ENCODE data around the gene KRT13. TPM values are rescaled to one million over a fixed set of nuclear protein-coding genes. Genes with fewer than 3 reads are reported as not detected.

KRT13 gene
- total and polyA plus RNA-seq, 2 experiments from 2014 or later, result not detected

GRCh38 chr17:41464682-41465081, 40.7 kb downstream of the KRT13 start (continued):
- no peak for TF ChIP-seq EZH2phosphoT487 (IDR thresholded peaks at IDR 0.05; ENCODE audit: unreplicated experiment)
- no peak for TF ChIP-seq POLR2AphosphoS5 (IDR thresholded peaks at IDR 0.05; ENCODE audit: low read depth)
- TF ChIP-seq ZNF331 (CRISPR knock-in tag; IDR thresholded peaks at IDR 0.05; ENCODE audit: low read depth), result no peak
- TF ChIP-seq NANOG (IDR thresholded peaks at IDR 0.05; ENCODE audit: borderline replicate concordance), result no peak
- TF ChIP-seq JUNB (IDR thresholded peaks at IDR 0.05; ENCODE audit: unreplicated experiment), result no peak
- no peak for TF ChIP-seq CREB1 (CRISPR knock-in tag; IDR thresholded peaks at IDR 0.05; ENCODE audit: low read depth)
- no peak for TF ChIP-seq REST (IDR thresholded peaks at IDR 0.05; ENCODE audit: unreplicated experiment)
- TF ChIP-seq ETS1 (IDR thresholded peaks at IDR 0.05), result no peak
- no peak for TF ChIP-seq STAT1 (IDR thresholded peaks at IDR 0.05; ENCODE audit: unreplicated experiment)

GRCh38 chr17:41464173-41464572, 41.2 kb downstream of the KRT13 start:
- H3K9me3 Mint-ChIP-seq, result peaks cover 6% of the 10 kb centered on the region; the same call in 2 of the 3 replicates
- no peak overlapping the region for H2AFZ ChIP-seq
- no peak overlapping the region for H3K4me3 ChIP-seq
- no peak overlapping the region for H3K27ac Mint-ChIP-seq
- no peaks in the 10 kb centered on the region for H3K4me1 ChIP-seq (ENCODE audit: insufficient read depth)
- H3K27ac ChIP-seq (ENCODE audit: low read depth), result no peak overlapping the region
- no peaks in the 10 kb centered on the region for H3K36me3 ChIP-seq (ENCODE audit: insufficient read depth)
- no peak for TF ChIP-seq ETS1 (IDR thresholded peaks at IDR 0.05)
- TF ChIP-seq POLR2AphosphoS5 (IDR thresholded peaks at IDR 0.05; ENCODE audit: low read depth), result no peak
- no peak for TF ChIP-seq REST (IDR thresholded peaks at IDR 0.05; ENCODE audit: unreplicated experiment)
- no peak for TF ChIP-seq JUNB (IDR thresholded peaks at IDR 0.05; ENCODE audit: unreplicated experiment)
- no peak for TF ChIP-seq NANOG (IDR thresholded peaks at IDR 0.05; ENCODE audit: borderline replicate concordance)
- TF ChIP-seq EZH2 (IDR thresholded peaks at IDR 0.05; ENCODE audit: low read depth, unreplicated experiment), result no peak
- TF ChIP-seq CREB1 (CRISPR knock-in tag; IDR thresholded peaks at IDR 0.05; ENCODE audit: low read depth), result no peak
- no peak overlapping the region for H3K4me2 ChIP-seq
- no peaks in the 10 kb centered on the region for H3K36me3 Mint-ChIP-seq (ENCODE audit: low read depth)
- DNase-seq (ENCODE audit: low spot score) (no peak), ATAC-seq (no peak)
- H3K27me3 Mint-ChIP-seq (ENCODE audit: insufficient read depth, low read depth, poor library complexity), result peaks cover 5% of the 10 kb centered on the region
- no peaks in the 10 kb centered on the region for H3K27me3 ChIP-seq (ENCODE audit: insufficient read depth)
- 0 out of 2 replicates have a peak, but pooled peaks cover 7% of the 10 kb centered on the region for H3K9me2 ChIP-seq (ENCODE audit: insufficient read depth)
- no peak overlapping the region for H3K4me3 Mint-ChIP-seq
- no peaks in the 10 kb centered on the region for H4K20me1 ChIP-seq (replicated peaks; ENCODE audit: insufficient read depth)
- no peaks in the 10 kb centered on the region for H3K4me1 Mint-ChIP-seq
- H3F3A ChIP-seq (replicated peaks; ENCODE audit: low read depth), result no peaks in the 10 kb centered on the region
- H3K79me2 ChIP-seq (replicated peaks; ENCODE audit: insufficient read depth), result no peaks in the 10 kb centered on the region
